PFSK-1 (cell line): ENCODE measurements around the gene DSP.

Experiments used
- FOXP2 ChIP-seq: optimal IDR thresholded peaks from 2 replicates; pipeline ENCODE3; 2011; ENCODE audit warnings: borderline replicate concordance, control low read depth, inconsistent platforms; ENCODE audit not compliant: insufficient read depth; ENCODE audit errors: extremely low read length, extremely low read depth
- POLR2AphosphoS5 ChIP-seq: IDR thresholded peaks from 2 replicates; pipeline ENCODE4 v1.6.1; 2012; ENCODE audit warnings: low read depth, mild to moderate bottlenecking, control low read depth, low read length, moderate library complexity
- SIN3A ChIP-seq: IDR thresholded peaks from 2 replicates; pipeline ENCODE4 v1.6.1; 2012; ENCODE audit warnings: mild to moderate bottlenecking, low read length, moderate library complexity, borderline replicate concordance; ENCODE audit not compliant: insufficient read depth
- TAF1 ChIP-seq: IDR thresholded peaks from 2 replicates; pipeline ENCODE4 v1.6.1; 2012; ENCODE audit warnings: low read length, control low read depth, borderline replicate concordance; ENCODE audit not compliant: insufficient read depth
- TF ChIP-seq, protein P1 (sequence below), 2 experiments: IDR thresholded peaks; 2 replicates each; pipeline versions ENCODE4 v1.6.1 to v1.8.0; 2011 to 2012; ENCODE audit warnings: low read depth in 2 of 2, low read length in 2 of 2, control low read depth in 1 of 2, inconsistent platforms in 1 of 2, mild to moderate bottlenecking in 1 of 2, moderate library complexity in 1 of 2; ENCODE audit not compliant: insufficient read depth in 1 of 2

DNA sequence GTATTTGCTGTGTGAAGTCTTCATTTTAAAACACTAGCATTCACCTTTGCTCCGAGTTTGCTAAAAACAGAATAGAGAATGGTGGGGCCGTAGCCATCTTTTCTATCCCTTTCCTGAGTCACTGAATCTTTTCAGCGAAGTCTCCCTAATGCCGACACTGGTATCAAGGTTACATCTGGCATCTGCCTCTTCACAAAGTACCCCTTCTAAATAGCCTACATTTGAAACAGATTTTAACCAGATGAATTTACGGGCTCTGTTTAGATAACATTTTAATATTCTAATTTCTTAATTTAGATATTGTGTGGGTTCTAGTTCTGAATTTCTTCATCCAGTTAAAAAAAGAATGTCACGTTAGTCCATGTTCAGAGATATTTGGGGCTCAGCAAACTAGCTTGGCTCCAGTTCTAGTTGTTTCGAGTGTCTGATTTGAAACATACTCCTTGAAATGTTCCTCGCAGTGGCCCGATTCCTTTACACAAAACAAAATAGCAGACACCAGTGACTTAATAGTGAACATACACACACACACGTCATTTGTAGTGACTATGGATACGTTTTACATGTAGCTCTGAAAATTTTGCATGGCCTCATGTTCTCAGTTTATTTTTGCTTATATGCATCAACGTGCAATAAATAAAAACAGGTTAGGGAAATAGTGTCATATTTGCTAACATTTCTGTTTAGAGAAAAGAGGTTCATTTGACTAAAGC, 15.1 kb downstream of the DSP start:
- TF ChIP-seq SIN3A (no peak), POLR2AphosphoS5 (no peak), TAF1 (no peak), FOXP2 (no peak)
- TF ChIP-seq, protein P1, sequence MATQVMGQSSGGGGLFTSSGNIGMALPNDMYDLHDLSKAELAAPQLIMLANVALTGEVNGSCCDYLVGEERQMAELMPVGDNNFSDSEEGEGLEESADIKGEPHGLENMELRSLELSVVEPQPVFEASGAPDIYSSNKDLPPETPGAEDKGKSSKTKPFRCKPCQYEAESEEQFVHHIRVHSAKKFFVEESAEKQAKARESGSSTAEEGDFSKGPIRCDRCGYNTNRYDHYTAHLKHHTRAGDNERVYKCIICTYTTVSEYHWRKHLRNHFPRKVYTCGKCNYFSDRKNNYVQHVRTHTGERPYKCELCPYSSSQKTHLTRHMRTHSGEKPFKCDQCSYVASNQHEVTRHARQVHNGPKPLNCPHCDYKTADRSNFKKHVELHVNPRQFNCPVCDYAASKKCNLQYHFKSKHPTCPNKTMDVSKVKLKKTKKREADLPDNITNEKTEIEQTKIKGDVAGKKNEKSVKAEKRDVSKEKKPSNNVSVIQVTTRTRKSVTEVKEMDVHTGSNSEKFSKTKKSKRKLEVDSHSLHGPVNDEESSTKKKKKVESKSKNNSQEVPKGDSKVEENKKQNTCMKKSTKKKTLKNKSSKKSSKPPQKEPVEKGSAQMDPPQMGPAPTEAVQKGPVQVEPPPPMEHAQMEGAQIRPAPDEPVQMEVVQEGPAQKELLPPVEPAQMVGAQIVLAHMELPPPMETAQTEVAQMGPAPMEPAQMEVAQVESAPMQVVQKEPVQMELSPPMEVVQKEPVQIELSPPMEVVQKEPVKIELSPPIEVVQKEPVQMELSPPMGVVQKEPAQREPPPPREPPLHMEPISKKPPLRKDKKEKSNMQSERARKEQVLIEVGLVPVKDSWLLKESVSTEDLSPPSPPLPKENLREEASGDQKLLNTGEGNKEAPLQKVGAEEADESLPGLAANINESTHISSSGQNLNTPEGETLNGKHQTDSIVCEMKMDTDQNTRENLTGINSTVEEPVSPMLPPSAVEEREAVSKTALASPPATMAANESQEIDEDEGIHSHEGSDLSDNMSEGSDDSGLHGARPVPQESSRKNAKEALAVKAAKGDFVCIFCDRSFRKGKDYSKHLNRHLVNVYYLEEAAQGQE (IDR thresholded peaks at IDR 0.05; ENCODE audit: insufficient read depth in 1 of 2, low read depth in 2 of 2, low read length in 2 of 2), result no peak
